ENCODE measurements around the gene CHCHD2. TPM values are rescaled to one million over a fixed set of nuclear protein-coding genes. Genes with fewer than 3 reads are reported as not detected.
A peak's percentile ranks its signal among the peaks of the same experiment; 100 is the strongest.

The CHCHD2 gene
- total and polyA plus RNA-seq, 9 of the 15 experiments (the other 6 are each of a cell fraction or from before 2014, with no cell fraction given): 145 to 1,044 (median 648) TPM

- POLR2A ChIA-PET: interaction anchor here (2.5 kb wide), 1 partner anchor 11 kb away, joined by 16 read pairs; the partner anchor contains the start of gene PHKG1
- TF ChIP-seq POLR2G (IDR thresholded peaks at IDR 0.05; ENCODE audit: low read depth, low read length) (peak; percentile 22; the same call in 1 of the 2 replicates), ATF1 (CRISPR knock-in tag; IDR thresholded peaks at IDR 0.05) (no peak), ATF1 (tag; IDR thresholded peaks at IDR 0.05) (no peak), ZBTB33 (CRISPR knock-in tag; IDR thresholded peaks at IDR 0.05) (peak; percentile 26; the same call in 1 of the 2 replicates), RBFOX2 (IDR thresholded peaks at IDR 0.05; ENCODE audit: low read depth, low read length) (peak; percentile 24; the same call in 1 of the 2 replicates), KLF10 (CRISPR knock-in tag; IDR thresholded peaks at IDR 0.05) (no peak), BCL6 (CRISPR knock-in tag; IDR thresholded peaks at IDR 0.05) (no peak), DPF2 (IDR thresholded peaks at IDR 0.05) (no peak), ZNF696 (CRISPR knock-in tag; conservative IDR thresholded peaks at IDR 0.05) (no peak), ETV6 (IDR thresholded peaks at IDR 0.05; ENCODE audit: borderline replicate concordance in 1 of 2, low read depth in 2 of 2, low read length in 1 of 2) (no peak), ETV6 (CRISPR knock-in tag; IDR thresholded peaks at IDR 0.05; ENCODE audit: borderline replicate concordance) (no peak), NELFE (IDR thresholded peaks at IDR 0.05; ENCODE audit: insufficient read depth, insufficient read length) (no peak)
- CTCF ChIA-PET (ENCODE audit: low intra/inter-chr PET ratio): no interaction called here
- Histone ChIP-seq H3K4me3 (no peak overlapping the region), H3K9me1 (ENCODE audit: control insufficient read depth, insufficient read depth, low read length) (no peaks in the 10 kb centered on the region), H2AFZ (ENCODE audit: low read depth, low read length) (no peak overlapping the region), H3K4me1 (replicated peaks in 1 of 2; ENCODE audit: control insufficient read depth in 2 of 2, insufficient read depth in 2 of 2, low read length in 2 of 2) (peaks cover 0 to 9% of the 10 kb centered on the region in 2 experiments; a peak in 2 of 5 replicates), H4K20me1 (replicated peaks; ENCODE audit: control insufficient read depth, insufficient read depth, low read length) (no peaks in the 10 kb centered on the region), H3K9ac (ENCODE audit: insufficient read depth in 1 of 2, low read depth in 2 of 2, low read length in 2 of 2) (no peak overlapping the region), H3K27ac (ENCODE audit: extremely low read depth, low read depth, low read length) (no peak overlapping the region), H3K27me3 (ENCODE audit: control insufficient read depth in 2 of 2, insufficient read depth in 2 of 2, low read length in 2 of 2) (no peaks in the 10 kb centered on the region), H3K9me3 (replicated peaks; ENCODE audit: control insufficient read depth, insufficient read depth, low read depth, low read length) (no peaks in the 10 kb centered on the region), H3K4me2 (ENCODE audit: insufficient read depth, low read length) (no peak overlapping the region), H3K36me3 (ENCODE audit: control insufficient read depth, insufficient read depth, low read length) (peaks cover 29% of the 10 kb centered on the region; the same call in 1 of the 3 replicates), H3K79me2 (ENCODE audit: control insufficient read depth, insufficient read depth, low read length) (no peaks in the 10 kb centered on the region)
- no TSS peak for BruUV-seq (replicated peaks)
- ATAC-seq: no peak
- FAIRE-seq: no peak
- in situ Hi-C loops (cut with MboI) (no loop called here), intact Hi-C loops (cut with micrococcal nuclease) (no loop called here)
- no peak for DNase-seq (ENCODE audit: extremely low read depth in 1 of 4, low spot score in 3 of 4)
- 88% methylated on average over 17 of the region's 29 CpGs for WGBS (ENCODE audit: insufficient coverage, low coverage, missing lambda C conversion rate)
These were observed 24.5 kb downstream of the CHCHD2 start for GRCh38 chr7:56081626-56082340.

Measured in K562 (cell line).